HepG2 (cell line): Measurements from ENCODE around the gene PKMYT1. TPM values are rescaled to one million over a fixed set of nuclear protein-coding genes. Genes with fewer than 3 reads are reported as not detected.

Experiments
- ARID2 ChIP-seq: sonication (generic); formaldehyde crosslinking; IDR thresholded peaks from 2 replicates; pipeline ENCODE4 v1.8.1; 2022; ENCODE audit warnings: mild to moderate bottlenecking, missing genetic modification reagents, borderline replicate concordance
- FOSL1 ChIP-seq: sonication (generic); formaldehyde crosslinking; IDR thresholded peaks from 2 replicates; pipeline ENCODE4 v1.9.0; 2021; ENCODE audit warnings: missing genetic modification reagents, borderline replicate concordance
- FOXO1 ChIP-seq: sonication (generic); formaldehyde crosslinking; IDR thresholded peaks from 2 replicates; pipeline ENCODE4 v1.4.0; 2020; ENCODE audit warnings: missing genetic modification reagents
- JUNB ChIP-seq: sonication (generic); formaldehyde crosslinking; IDR thresholded peaks from 2 replicates; pipeline ENCODE4 v1.8.0; 2022; ENCODE audit warnings: missing genetic modification reagents, mild to moderate bottlenecking, borderline replicate concordance
- NFYB ChIP-seq: sonication (generic); formaldehyde crosslinking; IDR thresholded peaks from 2 replicates; pipeline ENCODE4 v1.4.0; 2020; ENCODE audit warnings: missing genetic modification reagents
- TCF12 ChIP-seq, 2 experiments: fragments of 450-650 bp in 1 of 2; sonication (generic) in 1 of 2; formaldehyde crosslinking in 1 of 2; IDR thresholded peaks; 2 replicates each; pipeline versions ENCODE4 v1.6.1 to v1.8.0; 2017 to 2022; ENCODE audit warnings: antibody characterized with exemption in 1 of 2, mild to moderate bottlenecking in 1 of 2, missing genetic modification reagents in 1 of 2, moderate library complexity in 1 of 2
- TCF7 ChIP-seq: sonication (generic); IDR thresholded peaks from 2 replicates; pipeline ENCODE4 v1.6.1; 2016; ENCODE audit warnings: antibody characterized with exemption, low read depth
- ZBTB38 ChIP-seq: sonication (generic); formaldehyde crosslinking; IDR thresholded peaks from 2 replicates; pipeline ENCODE4 v1.5.1; 2020; ENCODE audit warnings: mild to moderate bottlenecking, missing genetic modification reagents
- ZFP36L2 ChIP-seq: sonication (generic); formaldehyde crosslinking; IDR thresholded peaks from 2 replicates; pipeline ENCODE4 v1.4.0; 2020; ENCODE audit warnings: missing genetic modification reagents
- ZNF496 ChIP-seq: sonication (generic); formaldehyde crosslinking; IDR thresholded peaks from 2 replicates; pipeline ENCODE4 v1.8.1; 2023; ENCODE audit warnings: mild to moderate bottlenecking, moderate library complexity, missing genetic modification reagents; ENCODE audit not compliant: insufficient replicate concordance
- ZNF546 ChIP-seq: sonication (generic); formaldehyde crosslinking; conservative IDR thresholded peaks from 2 replicates; pipeline ENCODE4 v1.8.1; 2023; ENCODE audit warnings: mild to moderate bottlenecking, missing genetic modification reagents
- ZNF83 ChIP-seq: sonication (generic); formaldehyde crosslinking; IDR thresholded peaks from 2 replicates; pipeline ENCODE4 v1.4.0; 2020; ENCODE audit warnings: missing genetic modification reagents, mild to moderate bottlenecking, borderline replicate concordance
- polyA plus RNA-seq, 8 experiments: library from polyadenylated mRNA; depleted of rRNA in 3 of 8; stranded (reverse) in 7 of 8; unstranded in 1 of 8; fragments of >200 nt; fragmentation: Illumina TruSeq in 4 of 8; extraction: Trizol in 4 of 8; gene quantifications; 2 replicates each; pipeline versions ENCODE4 v1.2.1 to v1.2.3, GENCODE V29; 2011 to 2016; ENCODE audit warnings: low read depth in 4 of 8, missing spikeins in 1 of 8, mixed read lengths in 1 of 8; ENCODE audit not compliant: insufficient read depth in 1 of 8
- total RNA-seq, 5 experiments: library from RNA; depleted of rRNA; stranded (reverse); fragments of >200 nt; fragmentation: Illumina TruSeq; extraction: Trizol; gene quantifications; 2 replicates each; pipeline ENCODE4 v1.2.3, GENCODE V29; 2016; ENCODE audit warnings: low read depth in 1 of 5
- TF ChIP-seq, protein P1 (sequence below): sonication (generic); formaldehyde crosslinking; IDR thresholded peaks from 2 replicates; pipeline ENCODE4 v1.9.0; 2021; ENCODE audit warnings: missing genetic modification reagents, borderline replicate concordance
- TF ChIP-seq, protein P2 (sequence below): sonication (generic); formaldehyde crosslinking; IDR thresholded peaks from 2 replicates; pipeline ENCODE4 v1.4.0; 2020; ENCODE audit warnings: missing genetic modification reagents
- TF ChIP-seq, protein P3 (sequence below), 2 experiments: IDR thresholded peaks; 2 replicates each; pipeline ENCODE4 v1.6.1; 2011 to 2012; ENCODE audit warnings: low read length in 2 of 2, borderline replicate concordance in 1 of 2, low read depth in 1 of 2, mild to moderate bottlenecking in 1 of 2, moderate library complexity in 1 of 2
- TF ChIP-seq, protein P4 (sequence below): sonication (generic); formaldehyde crosslinking; conservative IDR thresholded peaks from 2 replicates; pipeline ENCODE4 v1.8.0; 2022; ENCODE audit warnings: mild to moderate bottlenecking, moderate library complexity, missing genetic modification reagents

Gene PKMYT1
- total and polyA plus RNA-seq, 2 of the 13 experiments (the other 11 are each of a cell fraction or from before 2014, with no cell fraction given) = 7.0 to 27.8 TPM

DNA sequence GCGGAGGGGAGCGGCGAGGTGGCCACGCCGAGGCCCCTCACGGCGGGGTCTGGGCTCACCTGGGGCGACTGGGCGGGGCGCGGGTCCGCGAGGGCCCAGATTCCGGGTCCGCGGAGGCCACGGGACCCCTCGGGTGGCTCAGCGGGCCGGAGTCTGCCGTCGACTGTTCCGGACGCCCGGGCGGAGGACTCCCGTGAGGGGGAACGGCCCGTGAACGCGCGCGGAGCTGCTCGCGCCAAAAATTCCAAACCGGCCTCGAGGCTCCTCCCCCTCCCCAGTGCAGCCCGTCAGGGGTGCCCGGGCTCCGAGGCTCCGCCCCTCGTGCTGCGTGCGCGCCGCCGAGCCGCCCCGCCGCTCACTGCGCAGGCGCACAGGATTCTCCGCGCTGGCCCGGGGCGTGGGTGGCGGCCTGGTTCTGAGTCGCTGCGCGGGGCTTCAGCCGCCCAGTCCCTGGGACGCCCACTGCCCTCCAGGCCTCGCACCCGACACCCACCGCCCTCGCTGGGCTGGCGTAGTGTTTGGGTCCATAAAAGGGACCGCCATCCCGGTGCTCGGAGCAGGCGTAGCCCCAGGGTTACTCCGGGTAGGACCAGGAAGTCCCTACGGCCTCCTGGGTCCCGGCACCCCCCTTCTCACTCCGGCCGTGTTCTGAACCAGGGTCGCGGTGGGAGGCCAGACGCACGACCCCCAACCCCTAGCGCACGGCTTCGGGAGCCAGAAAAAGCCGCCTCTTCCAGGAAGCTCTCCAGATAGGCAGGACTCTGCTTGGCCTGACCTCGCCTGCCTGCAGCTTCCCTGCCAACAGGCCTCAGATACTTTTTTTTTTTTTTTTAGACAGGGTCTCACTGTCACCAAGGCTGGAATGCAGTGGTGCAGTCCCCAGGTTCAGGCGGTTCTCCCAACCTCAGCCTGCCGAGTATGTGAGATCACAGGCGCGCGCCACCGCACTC is at the start of gene PKMYT1 (continued):
- TF ChIP-seq TCF7 (no peak), ZNF83 (CRISPR knock-in tag) (peak; percentile 46; the same call in 1 of the 2 replicates), ZNF546 (0 out of 2 replicates have a peak, but pooled peaks have one; percentile 29), JUNB (CRISPR knock-in tag) (no peak), ZFP36L2 (CRISPR knock-in tag) (no peak), FOSL1 (CRISPR knock-in tag) (no peak), NFYB (CRISPR knock-in tag) (peak; percentile 63), ZNF496 (CRISPR knock-in tag) (no peak), ARID2 (CRISPR knock-in tag) (peak; percentile 27; the same call in 1 of the 2 replicates), FOXO1 (CRISPR knock-in tag) (no peak), ZBTB38 (peak; percentile 55; the same call in 1 of the 2 replicates), TCF12 (IDR thresholded peaks at IDR 0.05) (no peak), TCF12 (CRISPR knock-in tag; IDR thresholded peaks at IDR 0.05) (0 out of 2 replicates have a peak, but pooled peaks have one; percentile 6)
- TF ChIP-seq, protein P1, sequence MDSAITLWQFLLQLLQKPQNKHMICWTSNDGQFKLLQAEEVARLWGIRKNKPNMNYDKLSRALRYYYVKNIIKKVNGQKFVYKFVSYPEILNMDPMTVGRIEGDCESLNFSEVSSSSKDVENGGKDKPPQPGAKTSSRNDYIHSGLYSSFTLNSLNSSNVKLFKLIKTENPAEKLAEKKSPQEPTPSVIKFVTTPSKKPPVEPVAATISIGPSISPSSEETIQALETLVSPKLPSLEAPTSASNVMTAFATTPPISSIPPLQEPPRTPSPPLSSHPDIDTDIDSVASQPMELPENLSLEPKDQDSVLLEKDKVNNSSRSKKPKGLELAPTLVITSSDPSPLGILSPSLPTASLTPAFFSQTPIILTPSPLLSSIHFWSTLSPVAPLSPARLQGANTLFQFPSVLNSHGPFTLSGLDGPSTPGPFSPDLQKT (CRISPR knock-in tag) = no peak
- TF ChIP-seq, protein P2, sequence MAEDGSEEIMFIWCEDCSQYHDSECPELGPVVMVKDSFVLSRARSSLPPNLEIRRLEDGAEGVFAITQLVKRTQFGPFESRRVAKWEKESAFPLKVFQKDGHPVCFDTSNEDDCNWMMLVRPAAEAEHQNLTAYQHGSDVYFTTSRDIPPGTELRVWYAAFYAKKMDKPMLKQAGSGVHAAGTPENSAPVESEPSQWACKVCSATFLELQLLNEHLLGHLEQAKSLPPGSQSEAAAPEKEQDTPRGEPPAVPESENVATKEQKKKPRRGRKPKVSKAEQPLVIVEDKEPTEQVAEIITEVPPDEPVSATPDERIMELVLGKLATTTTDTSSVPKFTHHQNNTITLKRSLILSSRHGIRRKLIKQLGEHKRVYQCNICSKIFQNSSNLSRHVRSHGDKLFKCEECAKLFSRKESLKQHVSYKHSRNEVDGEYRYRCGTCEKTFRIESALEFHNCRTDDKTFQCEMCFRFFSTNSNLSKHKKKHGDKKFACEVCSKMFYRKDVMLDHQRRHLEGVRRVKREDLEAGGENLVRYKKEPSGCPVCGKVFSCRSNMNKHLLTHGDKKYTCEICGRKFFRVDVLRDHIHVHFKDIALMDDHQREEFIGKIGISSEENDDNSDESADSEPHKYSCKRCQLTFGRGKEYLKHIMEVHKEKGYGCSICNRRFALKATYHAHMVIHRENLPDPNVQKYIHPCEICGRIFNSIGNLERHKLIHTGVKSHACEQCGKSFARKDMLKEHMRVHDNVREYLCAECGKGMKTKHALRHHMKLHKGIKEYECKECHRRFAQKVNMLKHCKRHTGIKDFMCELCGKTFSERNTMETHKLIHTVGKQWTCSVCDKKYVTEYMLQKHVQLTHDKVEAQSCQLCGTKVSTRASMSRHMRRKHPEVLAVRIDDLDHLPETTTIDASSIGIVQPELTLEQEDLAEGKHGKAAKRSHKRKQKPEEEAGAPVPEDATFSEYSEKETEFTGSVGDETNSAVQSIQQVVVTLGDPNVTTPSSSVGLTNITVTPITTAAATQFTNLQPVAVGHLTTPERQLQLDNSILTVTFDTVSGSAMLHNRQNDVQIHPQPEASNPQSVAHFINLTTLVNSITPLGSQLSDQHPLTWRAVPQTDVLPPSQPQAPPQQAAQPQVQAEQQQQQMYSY (CRISPR knock-in tag) = 0 out of 2 replicates have a peak, but pooled peaks have one; percentile 32
- TF ChIP-seq, protein P3, sequence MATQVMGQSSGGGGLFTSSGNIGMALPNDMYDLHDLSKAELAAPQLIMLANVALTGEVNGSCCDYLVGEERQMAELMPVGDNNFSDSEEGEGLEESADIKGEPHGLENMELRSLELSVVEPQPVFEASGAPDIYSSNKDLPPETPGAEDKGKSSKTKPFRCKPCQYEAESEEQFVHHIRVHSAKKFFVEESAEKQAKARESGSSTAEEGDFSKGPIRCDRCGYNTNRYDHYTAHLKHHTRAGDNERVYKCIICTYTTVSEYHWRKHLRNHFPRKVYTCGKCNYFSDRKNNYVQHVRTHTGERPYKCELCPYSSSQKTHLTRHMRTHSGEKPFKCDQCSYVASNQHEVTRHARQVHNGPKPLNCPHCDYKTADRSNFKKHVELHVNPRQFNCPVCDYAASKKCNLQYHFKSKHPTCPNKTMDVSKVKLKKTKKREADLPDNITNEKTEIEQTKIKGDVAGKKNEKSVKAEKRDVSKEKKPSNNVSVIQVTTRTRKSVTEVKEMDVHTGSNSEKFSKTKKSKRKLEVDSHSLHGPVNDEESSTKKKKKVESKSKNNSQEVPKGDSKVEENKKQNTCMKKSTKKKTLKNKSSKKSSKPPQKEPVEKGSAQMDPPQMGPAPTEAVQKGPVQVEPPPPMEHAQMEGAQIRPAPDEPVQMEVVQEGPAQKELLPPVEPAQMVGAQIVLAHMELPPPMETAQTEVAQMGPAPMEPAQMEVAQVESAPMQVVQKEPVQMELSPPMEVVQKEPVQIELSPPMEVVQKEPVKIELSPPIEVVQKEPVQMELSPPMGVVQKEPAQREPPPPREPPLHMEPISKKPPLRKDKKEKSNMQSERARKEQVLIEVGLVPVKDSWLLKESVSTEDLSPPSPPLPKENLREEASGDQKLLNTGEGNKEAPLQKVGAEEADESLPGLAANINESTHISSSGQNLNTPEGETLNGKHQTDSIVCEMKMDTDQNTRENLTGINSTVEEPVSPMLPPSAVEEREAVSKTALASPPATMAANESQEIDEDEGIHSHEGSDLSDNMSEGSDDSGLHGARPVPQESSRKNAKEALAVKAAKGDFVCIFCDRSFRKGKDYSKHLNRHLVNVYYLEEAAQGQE (IDR thresholded peaks at IDR 0.05; ENCODE audit: borderline replicate concordance in 1 of 2, low read depth in 1 of 2, low read length in 2 of 2) = no peak
- TF ChIP-seq, protein P4, sequence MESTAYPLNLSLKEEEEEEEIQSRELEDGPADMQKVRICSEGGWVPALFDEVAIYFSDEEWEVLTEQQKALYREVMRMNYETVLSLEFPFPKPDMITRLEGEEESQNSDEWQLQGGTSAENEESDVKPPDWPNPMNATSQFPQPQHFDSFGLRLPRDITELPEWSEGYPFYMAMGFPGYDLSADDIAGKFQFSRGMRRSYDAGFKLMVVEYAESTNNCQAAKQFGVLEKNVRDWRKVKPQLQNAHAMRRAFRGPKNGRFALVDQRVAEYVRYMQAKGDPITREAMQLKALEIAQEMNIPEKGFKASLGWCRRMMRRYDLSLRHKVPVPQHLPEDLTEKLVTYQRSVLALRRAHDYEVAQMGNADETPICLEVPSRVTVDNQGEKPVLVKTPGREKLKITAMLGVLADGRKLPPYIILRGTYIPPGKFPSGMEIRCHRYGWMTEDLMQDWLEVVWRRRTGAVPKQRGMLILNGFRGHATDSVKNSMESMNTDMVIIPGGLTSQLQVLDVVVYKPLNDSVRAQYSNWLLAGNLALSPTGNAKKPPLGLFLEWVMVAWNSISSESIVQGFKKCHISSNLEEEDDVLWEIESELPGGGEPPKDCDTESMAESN = 0 out of 2 replicates have a peak, but pooled peaks have one; percentile 52
